GM23248 (cell line): Measurements from ENCODE around the gene CACNB4. TPM values are rescaled to one million over a fixed set of nuclear protein-coding genes. Genes with fewer than 3 reads are reported as not detected.

Experiments
- DNase-seq: peaks from one replicate; pipeline ENCODE4 v3.0.0-alpha.2; 2015
- H2AFZ ChIP-seq: fragments of 200-600 bp; sonication (generic); 2 replicates; pipeline ENCODE4 v1.6.1; 2016; ENCODE audit warnings: antibody characterized with exemption
- H3F3A ChIP-seq: fragments of 200-600 bp; sonication (generic); 2 replicates; pipeline ENCODE4 v1.6.1; 2016; ENCODE audit warnings: mild to moderate bottlenecking, antibody characterized with exemption, mixed run types; ENCODE audit not compliant: insufficient read depth
- H3K27ac ChIP-seq: fragments of 200-600 bp; sonication (generic); 2 replicates; pipeline ENCODE4 v1.5.1; 2016; ENCODE audit warnings: mild to moderate bottlenecking
- H3K27me3 ChIP-seq: fragments of 200-600 bp; sonication (generic); replicated peaks from 2 replicates; pipeline ENCODE4 v1.6.1; 2016; ENCODE audit warnings: mild to moderate bottlenecking; ENCODE audit not compliant: insufficient read depth
- H3K36me3 ChIP-seq: fragments of 200-600 bp; sonication (generic); 2 replicates; pipeline ENCODE4 v1.6.1; 2016; ENCODE audit warnings: low read depth, mild to moderate bottlenecking
- H3K4me1 ChIP-seq: fragments of 200-600 bp; sonication (generic); 2 replicates; pipeline ENCODE4 v1.6.1; 2016; ENCODE audit warnings: mild to moderate bottlenecking; ENCODE audit not compliant: insufficient read depth
- H3K4me2 ChIP-seq: fragments of 200-600 bp; sonication (generic); one replicate; pipeline ENCODE4 v1.6.1; 2016; ENCODE audit warnings: mild to moderate bottlenecking; ENCODE audit not compliant: unreplicated experiment
- H3K4me3 ChIP-seq: fragments of 200-600 bp; sonication (generic); 2 replicates; pipeline ENCODE4 v1.5.1; 2016; ENCODE audit warnings: mild to moderate bottlenecking
- H3K79me2 ChIP-seq: fragments of 200-600 bp; sonication (generic); 2 replicates; pipeline ENCODE4 v1.6.1; 2016; ENCODE audit warnings: mild to moderate bottlenecking; ENCODE audit not compliant: insufficient read depth
- H3K9ac ChIP-seq: fragments of 200-600 bp; sonication (generic); 2 replicates; pipeline ENCODE4 v1.6.1; 2016; ENCODE audit warnings: mild to moderate bottlenecking
- H3K9me2 ChIP-seq: fragments of 200-600 bp; sonication (generic); 2 replicates; pipeline ENCODE4 v1.6.1; 2016; ENCODE audit warnings: mixed run types, mild to moderate bottlenecking, moderate library complexity; ENCODE audit not compliant: insufficient read depth
- H3K9me3 ChIP-seq: fragments of 200-600 bp; sonication (generic); one replicate; pipeline ENCODE4 v1.6.1; 2017; ENCODE audit warnings: low read depth
- H4K20me1 ChIP-seq: fragments of 200-600 bp; sonication (generic); 2 replicates; pipeline ENCODE4 v1.6.0; 2016; ENCODE audit not compliant: insufficient read depth
- EZH2 ChIP-seq: fragments of 200-600 bp; sonication (generic); IDR thresholded peaks from 2 replicates; pipeline ENCODE4 v1.6.1; 2018; ENCODE audit warnings: antibody characterized with exemption, mild to moderate bottlenecking; ENCODE audit not compliant: insufficient read depth, poor library complexity, severe bottlenecking
- EZH2phosphoT487 ChIP-seq: fragments of 200-600 bp; sonication (generic); IDR thresholded peaks from 2 replicates; pipeline ENCODE4 v1.6.1; 2018; ENCODE audit warnings: antibody characterized with exemption, moderate library complexity, mild to moderate bottlenecking, low read depth; ENCODE audit not compliant: insufficient read depth
- WGBS, 2 experiments: methylation state at CpG; one replicate each; pipeline ENCODE4 v1.1.6; 2015 to 2017; ENCODE audit warnings: low lambda C conversion rate in 2 of 2, low coverage in 1 of 2; ENCODE audit errors: missing lambda C conversion rate in 2 of 2; 5-methylcytosine and 5-hydroxymethylcytosine counted together
- in situ Hi-C: fragments of 300-500 bp; cut with MboI; formaldehyde crosslinking; loops from 2 replicates; pipeline ENCODE4 v1.15.0; 2020
- polyA plus RNA-seq: library from polyadenylated mRNA; unstranded; fragments of >200 nt; fragmentation: Nextera tagmentation; extraction: Ambion mirVana; gene quantifications from 2 replicates; pipeline ENCODE4 v1.2.1, GENCODE V29; 2016
- total RNA-seq: library from RNA; depleted of rRNA; stranded (reverse); fragments of >200 nt; shearing (Covaris generic); gene quantifications from 2 replicates; pipeline ENCODE4 v1.2.3, GENCODE V29; 2014

Gene CACNB4
- total and polyA plus RNA-seq, 2 experiments from 2014 or later, result 0.05 to 0.11 TPM

- no peaks in the 10 kb centered on the region for H3K9me2 ChIP-seq
- H3K4me3 ChIP-seq, result no peak overlapping the region
- no peak for DNase-seq
- H3F3A ChIP-seq, result no peaks in the 10 kb centered on the region
- peaks cover 3% of the 10 kb centered on the region; the same call in 1 of the 2 replicates for H4K20me1 ChIP-seq
- H2AFZ ChIP-seq, result no peak overlapping the region
- TF ChIP-seq EZH2 (no peak), EZH2phosphoT487 (no peak)
- no peak overlapping the region for H3K9ac ChIP-seq
- WGBS, 2 experiments, result 90 to 95% methylated on average over 9 of the region's 9 CpGs
- in situ Hi-C loops, result no loop called here
- no peak overlapping the region for H3K4me2 ChIP-seq
- H3K27ac ChIP-seq, result no peak overlapping the region
- no peaks in the 10 kb centered on the region for H3K27me3 ChIP-seq
- H3K4me1 ChIP-seq, result no peaks in the 10 kb centered on the region
- H3K36me3 ChIP-seq, result peaks cover 20% of the 10 kb centered on the region; the same call in 1 of the 2 replicates
- H3K9me3 ChIP-seq, result no peaks in the 10 kb centered on the region
- H3K79me2 ChIP-seq, result peaks cover 74% of the 10 kb centered on the region
These were observed 282.9 kb downstream of the CACNB4 start for GRCh38 chr2:151815821-151816489.

DNA sequence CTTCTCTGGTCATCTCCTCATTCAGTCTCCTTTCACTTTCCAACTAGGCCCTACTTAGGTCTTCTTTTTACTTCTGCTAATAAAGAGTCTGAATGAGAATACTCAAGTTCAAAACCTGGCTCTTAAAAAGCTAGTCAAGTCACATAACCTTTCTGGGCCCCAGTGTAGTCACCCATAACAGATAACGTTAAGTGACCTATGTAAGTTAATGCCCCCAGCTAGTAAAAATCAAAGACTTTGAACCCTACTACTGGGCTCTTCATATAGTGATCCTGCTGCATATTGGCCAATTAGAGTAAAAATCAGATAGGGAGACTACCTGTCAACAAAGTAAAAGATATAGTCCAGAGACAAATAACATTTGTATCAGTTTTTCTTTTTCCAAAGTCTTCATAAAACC lies 288.4 kb downstream of the CACNB4 start:
- TF ChIP-seq EZH2 (no peak), EZH2phosphoT487 (no peak)
- no peaks in the 10 kb centered on the region for H3K9me2 ChIP-seq
- H2AFZ ChIP-seq, result no peak overlapping the region
- no peak for DNase-seq
- no peaks in the 10 kb centered on the region for H3K9me3 ChIP-seq
- H3F3A ChIP-seq, result no peaks in the 10 kb centered on the region
- H3K36me3 ChIP-seq, result peaks cover 31% of the 10 kb centered on the region
- H3K4me3 ChIP-seq, result no peak overlapping the region
- WGBS, 2 experiments, result 96 to 100% methylated on average over 1 of the region's 1 CpG
- no peaks in the 10 kb centered on the region for H3K4me1 ChIP-seq
- H4K20me1 ChIP-seq, result peaks cover 3% of the 10 kb centered on the region; the same call in 1 of the 2 replicates
- H3K9ac ChIP-seq, result no peak overlapping the region
- H3K4me2 ChIP-seq, result no peak overlapping the region
- in situ Hi-C loops, result no loop called here
- no peaks in the 10 kb centered on the region for H3K27me3 ChIP-seq
- no peak overlapping the region for H3K27ac ChIP-seq
- H3K79me2 ChIP-seq, result peaks cover 19% of the 10 kb centered on the region

- no peak for DNase-seq
- H3K4me3 ChIP-seq, result no peak overlapping the region
- no peaks in the 10 kb centered on the region for H3K9me3 ChIP-seq
- H3K4me1 ChIP-seq, result no peaks in the 10 kb centered on the region
- H3K9ac ChIP-seq, result no peak overlapping the region
- in situ Hi-C loops, result no loop called here
- no peaks in the 10 kb centered on the region for H3K27me3 ChIP-seq
- H3K79me2 ChIP-seq, result 0 out of 2 replicates have a peak, but pooled peaks cover 6% of the 10 kb centered on the region
- H3K4me2 ChIP-seq, result no peak overlapping the region
- TF ChIP-seq EZH2 (no peak), EZH2phosphoT487 (no peak)
- H3K9me2 ChIP-seq, result no peaks in the 10 kb centered on the region
- 89 to 96% methylated on average over 1 of the region's 1 CpG for WGBS, 2 experiments
- no peaks in the 10 kb centered on the region for H4K20me1 ChIP-seq
- H3K27ac ChIP-seq, result no peak overlapping the region
- H2AFZ ChIP-seq, result no peak overlapping the region
- peaks cover 31% of the 10 kb centered on the region for H3K36me3 ChIP-seq
- no peaks in the 10 kb centered on the region for H3F3A ChIP-seq
These were observed 289.8 kb downstream of the CACNB4 start for GRCh38 chr2:151809073-151809383.

GRCh38 chr2:151808258-151809072 lies 290.4 kb downstream of the CACNB4 start:
- Histone ChIP-seq H3K9ac (no peak overlapping the region), H3K36me3 (peaks cover 28% of the 10 kb centered on the region; the same call in 1 of the 2 replicates), H3K9me3 (no peaks in the 10 kb centered on the region), H3K9me2 (no peaks in the 10 kb centered on the region), H3F3A (no peaks in the 10 kb centered on the region), H3K4me3 (no peak overlapping the region), H3K27ac (no peak overlapping the region), H3K4me2 (no peak overlapping the region), H3K27me3 (no peaks in the 10 kb centered on the region), H3K79me2 (0 out of 2 replicates have a peak, but pooled peaks cover 3% of the 10 kb centered on the region), H3K4me1 (no peaks in the 10 kb centered on the region), H2AFZ (no peak overlapping the region), H4K20me1 (no peaks in the 10 kb centered on the region)
- peak; percentile 66 for DNase-seq
- TF ChIP-seq EZH2phosphoT487 (no peak), EZH2 (no peak)
- in situ Hi-C loops, result no loop called here
- 73 to 83% methylated on average over 5 of the region's 5 CpGs for WGBS, 2 experiments
